ENCODE results near the gene RB1.

The RB1 gene

GRCh38 chr13:48476215-48476614, 172.7 kb downstream of the RB1 start:
- DNase-seq (ENCODE audit: low spot score in 2 of 2) (no peak), ATAC-seq (no peak)
- H3K36me3 Mint-ChIP-seq: peaks cover 25% of the 10 kb centered on the region

GRCh38 chr13:48476686-48477085, 173.1 kb downstream of the RB1 start:
- ATAC-seq (no peak), DNase-seq (ENCODE audit: low spot score in 2 of 2) (no peak)
- no peak overlapping the region for H3K4me3 Mint-ChIP-seq
- H3K9me3 Mint-ChIP-seq: no peaks in the 10 kb centered on the region
- no peaks in the 10 kb centered on the region for H3K4me1 Mint-ChIP-seq
- peak overlapping the region; percentile 69 for H3K27ac Mint-ChIP-seq
- peaks cover 25% of the 10 kb centered on the region for H3K36me3 Mint-ChIP-seq

More at GRCh38 chr13:48476215-48476614, 172.7 kb downstream of the RB1 start:
- no peaks in the 10 kb centered on the region for H3K4me1 Mint-ChIP-seq
- H3K4me3 Mint-ChIP-seq: no peak overlapping the region
- peak overlapping the region; percentile 69 for H3K27ac Mint-ChIP-seq
- no peaks in the 10 kb centered on the region for H3K9me3 Mint-ChIP-seq

GRCh38 chr13:48477191-48477855, 173.8 kb downstream of the RB1 start:
- no peak for DNase-seq (ENCODE audit: low spot score in 2 of 2)
- no peak for ATAC-seq
- Mint-ChIP-seq H3K27ac (peak overlapping the region; percentile 69), H3K9me3 (no peaks in the 10 kb centered on the region), H3K4me1 (peaks cover 2% of the 10 kb centered on the region), H3K36me3 (peaks cover 25% of the 10 kb centered on the region), H3K4me3 (no peak overlapping the region)

- Mint-ChIP-seq H3K4me3 (no peak overlapping the region), H3K9me3 (no peaks in the 10 kb centered on the region), H3K4me1 (peaks cover 11% of the 10 kb centered on the region), H3K27ac (no peak overlapping the region), H3K36me3 (peaks cover 25% of the 10 kb centered on the region)
- no peak for ATAC-seq
- DNase-seq (ENCODE audit: low spot score in 2 of 2): no peak
These were observed 174.8 kb downstream of the RB1 start for GRCh38 chr13:48478391-48478790.

- H3K36me3 Mint-ChIP-seq: peaks cover 38% of the 10 kb centered on the region
These were observed 180.0 kb downstream of the RB1 start for GRCh38 chr13:48483575-48483974.

GRCh38 chr13:48485432-48485831, 181.9 kb downstream of the RB1 start:
- Mint-ChIP-seq H3K4me1 (peaks cover 32% of the 10 kb centered on the region), H3K27ac (no peak overlapping the region), H3K36me3 (peaks cover 48% of the 10 kb centered on the region), H3K4me3 (no peak overlapping the region), H3K9me3 (peaks cover 3% of the 10 kb centered on the region)
- no peak for DNase-seq (ENCODE audit: low spot score in 2 of 2)
- no peak for ATAC-seq

More at GRCh38 chr13:48483575-48483974, 180.0 kb downstream of the RB1 start:
- Mint-ChIP-seq H3K27ac (no peak overlapping the region), H3K4me1 (peaks cover 27% of the 10 kb centered on the region), H3K4me3 (no peak overlapping the region), H3K9me3 (peaks cover 3% of the 10 kb centered on the region)
- ATAC-seq: no peak
- DNase-seq (ENCODE audit: low spot score in 2 of 2): no peak

GRCh38 chr13:48486362-48486761, 182.8 kb downstream of the RB1 start:
- peaks cover 32% of the 10 kb centered on the region for H3K4me1 Mint-ChIP-seq
- H3K27ac Mint-ChIP-seq: no peak overlapping the region
- no peak for DNase-seq (ENCODE audit: low spot score in 2 of 2)
- peaks cover 3% of the 10 kb centered on the region for H3K9me3 Mint-ChIP-seq
- peak overlapping the region; percentile 2 for H3K4me3 Mint-ChIP-seq
- H3K36me3 Mint-ChIP-seq: peaks cover 48% of the 10 kb centered on the region
- no peak for ATAC-seq

- H3K4me1 Mint-ChIP-seq: peaks cover 32% of the 10 kb centered on the region
- DNase-seq (ENCODE audit: low spot score in 2 of 2) (no peak), ATAC-seq (no peak)
- peaks cover 48% of the 10 kb centered on the region for H3K36me3 Mint-ChIP-seq
- peaks cover 3% of the 10 kb centered on the region for H3K9me3 Mint-ChIP-seq
- peak overlapping the region; percentile 2 for H3K4me3 Mint-ChIP-seq
- H3K27ac Mint-ChIP-seq: no peak overlapping the region
These were observed 183.3 kb downstream of the RB1 start for GRCh38 chr13:48486836-48487235.

- Mint-ChIP-seq H3K4me1 (peaks cover 24% of the 10 kb centered on the region), H3K9me3 (peaks cover 3% of the 10 kb centered on the region), H3K4me3 (no peak overlapping the region), H3K36me3 (peaks cover 48% of the 10 kb centered on the region), H3K27ac (no peak overlapping the region)
- DNase-seq (ENCODE audit: low spot score in 2 of 2): no peak
- ATAC-seq: no peak
These were observed 184.4 kb downstream of the RB1 start for GRCh38 chr13:48487968-48488367.

GRCh38 chr13:48488995-48489394, 185.4 kb downstream of the RB1 start:
- DNase-seq (ENCODE audit: low spot score in 2 of 2) (no peak), ATAC-seq (no peak)
- Mint-ChIP-seq H3K4me1 (peaks cover 22% of the 10 kb centered on the region), H3K4me3 (no peak overlapping the region), H3K36me3 (peaks cover 48% of the 10 kb centered on the region), H3K27ac (no peak overlapping the region), H3K9me3 (peaks cover 3% of the 10 kb centered on the region)

GRCh38 chr13:48489666-48490065, 186.1 kb downstream of the RB1 start:
- Mint-ChIP-seq H3K9me3 (peaks cover 3% of the 10 kb centered on the region), H3K4me3 (no peak overlapping the region), H3K27ac (no peak overlapping the region), H3K4me1 (peaks cover 22% of the 10 kb centered on the region), H3K36me3 (peaks cover 48% of the 10 kb centered on the region)
- DNase-seq (ENCODE audit: low spot score in 2 of 2) (no peak), ATAC-seq (no peak)

GRCh38 chr13:48490241-48490640, 186.7 kb downstream of the RB1 start:
- Mint-ChIP-seq H3K36me3 (peaks cover 42% of the 10 kb centered on the region), H3K9me3 (peaks cover 3% of the 10 kb centered on the region), H3K4me3 (no peak overlapping the region), H3K4me1 (peaks cover 22% of the 10 kb centered on the region), H3K27ac (no peak overlapping the region)
- DNase-seq (ENCODE audit: low spot score in 2 of 2) (no peak), ATAC-seq (no peak)

GRCh38 chr13:48491423-48492095, 188.0 kb downstream of the RB1 start:
- ATAC-seq: peak; percentile 51
- peaks cover 33% of the 10 kb centered on the region for H3K36me3 Mint-ChIP-seq
- H3K4me3 Mint-ChIP-seq: no peak overlapping the region
- H3K4me1 Mint-ChIP-seq: peaks cover 24% of the 10 kb centered on the region
- DNase-seq (ENCODE audit: low spot score in 2 of 2): no peak
- H3K9me3 Mint-ChIP-seq: no peaks in the 10 kb centered on the region
- H3K27ac Mint-ChIP-seq: no peak overlapping the region

- peaks cover 24% of the 10 kb centered on the region for H3K4me1 Mint-ChIP-seq
- DNase-seq (ENCODE audit: low spot score in 2 of 2) (peak in 1 of 2 donors; percentile 59), ATAC-seq (peak; percentile 70)
- no peaks in the 10 kb centered on the region for H3K9me3 Mint-ChIP-seq
- H3K4me3 Mint-ChIP-seq: no peak overlapping the region
- H3K36me3 Mint-ChIP-seq: peaks cover 28% of the 10 kb centered on the region
- H3K27ac Mint-ChIP-seq: no peak overlapping the region
These were observed 188.5 kb downstream of the RB1 start for GRCh38 chr13:48492096-48492440.

GRCh38 chr13:48492470-48493065, 189.0 kb downstream of the RB1 start:
- ATAC-seq (peak; percentile 88), DNase-seq (ENCODE audit: low spot score in 2 of 2) (peak; percentile 49 to 80)
- Mint-ChIP-seq H3K4me1 (peaks cover 24% of the 10 kb centered on the region), H3K27ac (no peak overlapping the region), H3K4me3 (no peak overlapping the region), H3K9me3 (no peaks in the 10 kb centered on the region), H3K36me3 (peaks cover 23% of the 10 kb centered on the region)
